ENCODE data around the gene CYTH4.
A peak's percentile ranks its signal among the peaks of the same experiment; 100 is the strongest.

The CYTH4 gene

DNA sequence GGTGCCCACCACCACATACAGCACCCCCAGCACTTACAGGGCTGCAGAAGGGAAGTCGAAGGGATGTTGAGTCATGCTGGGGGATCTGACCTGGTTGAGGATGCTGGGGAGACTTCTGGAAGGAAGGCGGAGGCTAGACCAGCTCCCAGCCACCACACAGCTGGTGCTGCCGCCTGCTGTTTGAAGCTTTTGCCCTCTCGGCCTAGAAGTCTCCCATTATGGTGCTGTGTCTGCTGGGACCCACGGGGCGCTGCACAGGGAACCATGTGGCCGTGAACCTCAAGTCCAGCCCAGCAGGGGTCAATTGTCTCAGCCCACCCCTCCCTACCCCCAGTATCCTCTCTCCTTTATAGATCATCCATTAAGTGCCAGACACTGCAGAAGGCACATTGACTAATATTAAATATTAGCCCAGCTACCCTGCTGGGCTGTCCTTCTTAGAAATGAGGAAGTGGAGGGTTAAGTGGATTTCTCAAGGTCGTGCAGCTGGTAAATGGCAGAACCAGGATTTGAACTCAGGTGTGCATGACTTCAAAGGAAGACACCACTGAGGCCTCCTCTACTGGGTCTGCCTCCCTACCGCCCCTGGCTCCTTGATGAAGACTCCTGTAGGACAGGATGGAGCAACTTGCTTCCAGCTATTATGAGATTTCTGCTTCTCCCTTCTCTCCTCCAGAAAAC lies 49.7 kb downstream of the CYTH4 start:
- no peak for DNase-seq

DNA sequence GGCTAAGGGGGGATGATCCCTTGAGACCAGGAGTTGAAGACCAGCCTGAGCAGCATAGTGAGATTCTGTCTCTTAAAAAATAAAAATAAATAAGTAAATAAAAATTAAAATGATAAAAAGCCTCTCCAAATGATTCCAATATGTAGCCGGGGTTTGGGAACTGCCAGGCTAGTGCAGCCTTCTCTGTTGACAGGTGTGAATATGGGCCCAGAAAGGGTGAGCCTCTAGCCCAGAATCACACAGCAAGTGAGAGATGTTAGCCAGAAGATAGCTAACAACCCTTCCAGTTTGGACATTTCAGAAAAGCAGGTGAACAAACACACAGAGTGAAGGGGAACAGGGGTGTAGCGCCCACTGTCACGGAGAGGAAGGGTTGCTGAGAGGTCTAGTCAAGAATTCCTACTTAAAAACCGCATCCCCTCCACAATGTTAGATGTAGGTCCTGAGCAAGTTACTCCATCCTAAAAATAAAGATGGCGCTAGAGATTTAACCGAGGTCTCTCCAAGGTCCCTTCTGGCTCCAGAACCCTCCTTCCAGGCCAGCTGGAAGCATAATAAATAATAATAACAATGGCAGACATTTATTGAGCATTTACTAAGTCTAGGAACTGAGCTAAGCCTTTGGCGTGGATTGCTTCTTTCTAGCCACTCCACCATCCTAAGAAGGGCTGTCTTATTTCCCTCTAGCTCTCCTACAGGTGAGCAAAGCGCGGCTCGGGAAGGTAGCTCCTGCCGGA lies 51.6 kb downstream of the CYTH4 start:
- no peak for DNase-seq

DNA sequence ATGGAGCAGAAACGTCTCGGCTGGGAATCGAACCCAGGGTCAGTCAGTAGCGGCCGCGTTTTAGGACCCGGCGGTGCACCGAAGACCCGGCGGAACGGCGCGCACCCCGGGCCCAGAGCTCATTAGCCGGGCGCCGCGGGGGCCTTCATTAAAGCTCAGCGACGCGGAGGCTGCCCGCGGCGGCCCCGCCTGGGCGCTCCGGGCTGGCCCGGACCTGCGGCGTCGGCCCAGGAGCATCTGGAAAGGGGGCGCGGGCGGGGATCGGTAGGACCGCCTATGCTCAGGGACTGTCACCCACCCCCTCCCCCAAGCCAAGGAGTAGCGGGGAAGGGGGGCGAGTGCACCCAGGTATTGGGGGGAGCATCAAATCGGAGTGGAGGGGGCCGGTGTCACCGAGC lies 52.2 kb downstream of the CYTH4 start:
- DNase-seq: no peak

DNA sequence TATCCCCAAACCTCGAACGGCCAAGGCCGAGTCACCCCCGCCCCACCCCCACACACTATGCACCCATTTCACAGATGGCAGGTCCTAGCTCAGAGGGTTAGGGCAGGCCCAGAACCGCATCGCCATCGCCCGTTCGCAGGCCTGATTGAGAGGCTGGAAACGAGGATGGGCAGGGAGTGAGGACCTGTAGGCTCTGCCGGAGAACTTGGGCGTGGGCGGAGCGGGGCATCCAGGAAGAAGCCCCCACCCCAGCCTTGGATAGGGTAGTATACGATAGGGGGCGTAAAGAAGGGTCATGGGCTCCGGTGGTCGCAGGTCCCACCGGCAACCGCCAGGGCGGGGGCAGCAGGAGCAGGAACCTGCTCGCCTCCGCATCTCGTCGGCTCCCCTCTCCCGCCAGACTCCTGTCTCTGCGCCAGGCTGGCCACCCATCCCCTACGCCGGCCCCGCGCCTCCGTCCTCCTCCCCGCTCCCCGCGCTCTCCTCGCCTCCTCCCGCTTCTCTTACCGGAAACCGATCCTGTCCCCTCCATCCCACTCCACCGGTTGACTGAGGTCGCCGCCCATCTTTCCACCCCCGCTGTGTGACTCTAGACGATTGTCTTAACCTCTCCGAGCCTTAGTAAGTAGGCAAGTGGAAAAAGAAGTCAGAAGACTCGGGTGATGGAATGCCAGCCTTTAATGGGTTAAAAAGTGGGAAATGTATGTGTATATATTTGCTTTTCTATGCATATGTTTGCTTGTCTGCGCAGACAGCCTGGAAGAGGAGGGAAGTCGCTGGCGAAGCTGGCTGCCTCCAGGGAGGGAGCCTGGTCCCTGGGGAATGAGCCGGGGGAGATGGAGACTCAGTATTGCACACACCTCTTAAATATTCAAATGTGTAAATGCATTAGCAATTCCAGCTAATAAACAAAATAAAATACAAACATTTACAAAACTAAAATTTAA lies 52.8 kb downstream of the CYTH4 start:
- DNase-seq: no peak

DNA sequence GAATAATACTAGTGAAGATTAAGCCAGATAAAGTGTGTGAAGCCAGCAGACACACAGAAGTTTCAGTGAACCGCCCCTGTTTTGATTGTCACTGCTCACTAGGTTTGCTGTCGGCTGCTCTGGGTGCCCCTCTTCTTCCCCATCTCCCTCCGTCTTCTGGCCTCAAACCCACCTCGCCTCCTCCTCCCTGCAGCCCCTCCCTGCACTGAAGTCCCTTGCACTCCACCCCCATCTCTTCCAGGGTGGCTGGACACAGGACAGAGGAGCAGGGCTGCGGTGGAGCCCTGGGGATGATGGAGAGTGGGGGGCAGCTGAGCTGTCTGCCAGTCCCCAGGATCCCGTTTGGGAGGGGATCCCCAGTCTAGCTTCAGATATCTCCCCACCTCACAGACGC lies 53.5 kb downstream of the CYTH4 start:
- DNase-seq: no peak

DNA sequence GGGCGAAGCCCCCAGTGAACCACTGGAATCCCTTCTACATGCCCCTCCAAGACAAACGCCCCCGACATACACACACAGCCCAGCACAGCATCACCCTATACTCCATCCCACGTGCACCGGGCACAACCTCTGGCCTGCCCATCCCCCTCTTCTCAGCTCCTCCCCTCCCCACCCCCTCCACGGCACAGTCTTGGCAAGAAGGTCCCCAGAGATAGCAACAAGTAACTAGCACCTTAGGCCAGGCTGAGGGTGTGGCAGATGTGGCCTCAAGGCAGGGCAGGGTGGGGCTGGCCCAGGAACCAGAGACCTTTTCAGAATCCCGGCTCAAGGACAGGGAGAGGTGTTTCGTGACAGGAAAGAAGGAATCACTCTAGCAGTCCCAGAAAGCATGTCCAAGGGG lies 54.3 kb downstream of the CYTH4 start:
- DNase-seq: no peak

DNA sequence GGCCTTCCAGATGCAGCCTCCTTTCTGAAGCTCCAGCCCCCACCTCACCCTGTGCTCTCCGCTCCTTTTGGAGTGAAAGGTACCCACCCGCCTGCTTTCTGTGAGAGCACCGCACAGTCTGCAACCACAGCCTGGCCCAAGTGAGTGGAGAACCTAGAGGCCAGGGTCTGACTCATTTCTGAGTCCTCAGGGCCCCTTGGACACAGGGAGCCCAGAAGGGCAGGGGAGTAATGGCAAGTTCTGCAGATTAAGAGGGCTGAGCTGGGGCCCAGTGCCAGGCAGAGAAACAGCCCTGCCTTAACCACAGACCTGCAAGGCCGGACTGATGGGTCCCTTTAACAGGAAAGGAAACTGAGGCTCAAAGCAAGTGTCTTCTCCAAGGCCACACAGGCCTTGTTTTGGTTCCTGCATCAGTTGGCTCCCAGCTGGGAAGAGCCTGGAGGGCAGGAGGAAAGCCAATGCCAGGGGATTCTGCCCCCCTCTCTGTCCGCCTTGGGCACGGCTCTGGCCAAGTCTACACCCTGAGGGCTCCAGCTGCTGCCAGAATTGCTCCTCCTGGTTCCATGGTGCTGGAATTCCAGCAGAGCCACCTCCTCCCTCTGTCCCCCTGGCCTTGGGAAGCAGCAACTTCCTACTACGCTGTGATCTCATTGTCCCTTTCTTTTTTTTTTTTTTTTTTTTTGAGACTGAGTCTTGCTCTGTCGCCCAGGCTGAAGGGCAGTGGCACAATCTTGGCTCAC lies 55.1 kb downstream of the CYTH4 start:
- no peak for DNase-seq

DNA sequence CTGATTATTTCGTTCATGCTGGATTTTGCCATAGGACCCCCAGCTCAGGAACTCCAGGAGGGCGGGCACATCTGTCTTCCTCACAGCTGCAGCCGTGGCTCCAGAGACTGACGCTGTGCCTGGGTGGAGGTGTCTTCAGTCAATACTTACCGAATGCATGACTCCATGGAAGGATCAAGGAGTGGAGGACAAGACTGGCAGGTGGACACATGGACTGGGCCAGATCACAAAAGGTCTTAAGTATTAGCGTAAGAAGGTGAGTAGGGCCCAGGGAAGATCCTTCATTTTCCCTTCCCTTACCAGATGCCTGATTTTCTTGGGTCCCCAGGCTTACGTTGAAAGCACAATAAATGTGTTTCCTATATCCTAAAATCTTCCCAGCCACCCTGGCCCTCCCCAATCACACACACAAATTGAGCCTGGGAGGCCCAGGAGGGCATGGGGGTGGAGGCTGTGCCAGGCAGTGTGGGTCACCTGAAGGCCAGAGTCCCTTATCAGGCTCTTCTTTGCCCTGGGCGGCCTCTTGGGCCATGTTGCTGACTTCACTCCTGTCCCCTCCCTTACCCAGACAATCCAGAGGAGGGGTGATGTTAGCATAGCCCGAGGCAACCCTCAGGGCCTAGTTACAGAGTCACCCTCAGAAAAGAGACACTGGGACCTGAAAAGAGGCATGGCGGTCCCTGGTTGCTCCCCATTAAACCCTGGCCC lies 56.4 kb downstream of the CYTH4 start:
- DNase-seq: no peak

DNA sequence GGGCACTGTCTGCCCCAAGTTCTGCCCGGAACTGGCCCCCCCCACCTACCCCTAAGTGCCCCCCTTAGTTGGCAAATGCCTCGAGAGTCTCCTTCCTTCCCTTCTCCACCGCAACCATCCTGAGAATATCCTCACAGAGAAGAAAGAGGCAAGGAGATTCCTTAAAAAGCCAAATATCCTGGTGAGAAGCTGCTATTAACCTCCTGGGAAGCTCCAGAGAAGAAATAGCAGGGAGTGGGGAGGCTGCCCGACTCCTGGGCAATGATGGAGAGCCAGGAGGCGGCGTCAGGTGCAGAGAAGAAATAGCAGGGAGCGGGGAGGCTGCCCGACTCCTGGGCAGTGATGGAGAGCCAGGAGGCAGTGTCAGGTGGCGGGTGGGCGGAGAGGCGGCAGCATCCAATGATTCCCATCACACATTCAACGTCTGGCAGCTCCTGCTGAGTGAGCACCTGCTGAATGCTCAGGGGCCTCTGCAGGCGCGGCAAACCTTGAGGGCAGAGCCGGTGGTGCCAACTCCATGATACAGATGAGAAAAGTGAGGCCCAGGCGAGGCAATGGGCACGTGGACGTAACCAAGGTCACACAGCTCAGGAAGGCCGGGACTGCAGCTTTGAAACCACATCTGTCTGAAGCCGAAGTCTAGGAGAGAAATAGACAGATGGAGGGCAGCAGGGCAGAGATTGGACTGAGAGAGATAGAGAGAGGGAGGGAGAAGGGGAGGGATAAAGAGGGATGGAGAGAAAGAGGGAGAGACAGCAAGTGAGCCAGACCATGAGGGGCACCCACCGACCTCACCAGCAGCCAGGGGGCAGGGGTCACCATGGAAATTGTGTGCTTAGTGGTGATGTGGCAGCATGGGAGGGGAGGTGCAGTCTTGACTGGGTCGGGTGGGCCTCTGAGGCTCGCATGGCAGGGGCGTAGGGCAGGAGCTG lies 58.3 kb downstream of the CYTH4 start:
- DNase-seq: peak in 1 of 2 experiments; percentile 69

DNA sequence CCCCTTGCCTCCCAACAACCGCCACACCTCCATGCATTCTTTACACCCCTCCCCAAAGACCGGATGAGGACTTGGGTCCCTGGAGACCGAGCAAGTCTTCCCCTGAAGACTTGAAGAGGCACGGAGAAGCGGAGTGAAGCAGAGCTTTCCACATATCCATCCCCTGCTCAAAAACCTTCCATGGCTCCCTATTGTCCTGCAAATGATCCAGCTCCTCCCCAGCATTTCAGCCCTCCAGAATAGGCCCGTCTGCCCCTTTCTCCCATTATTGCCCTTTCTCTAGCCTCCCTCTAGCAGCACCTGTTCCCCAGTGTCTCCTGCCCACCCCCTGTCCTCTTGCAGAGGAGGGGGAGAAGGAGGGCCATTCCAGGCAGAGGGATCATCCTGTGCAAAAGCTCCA lies 59.8 kb downstream of the CYTH4 start:
- DNase-seq: no peak

DNA sequence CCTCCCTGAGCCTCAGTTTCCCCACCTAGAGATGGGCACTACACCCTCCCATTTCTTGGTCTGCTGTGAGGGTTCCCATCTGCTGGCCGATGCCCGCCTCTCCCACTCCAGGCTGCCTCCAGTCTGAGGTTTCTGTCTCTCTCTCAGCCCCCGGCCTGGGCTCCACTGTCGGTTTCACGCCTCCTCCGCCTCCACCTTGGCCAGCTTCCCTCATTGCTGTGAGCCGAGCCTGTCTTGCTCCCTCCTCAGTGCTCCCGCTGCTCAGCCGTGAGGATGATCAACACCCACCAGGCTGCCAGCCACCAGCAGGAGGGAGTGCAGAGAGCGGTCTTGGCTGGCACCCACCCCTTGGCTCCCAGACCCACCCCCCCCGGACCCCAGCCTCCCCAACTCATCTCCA lies 61.0 kb downstream of the CYTH4 start:
- no peak for DNase-seq

DNA sequence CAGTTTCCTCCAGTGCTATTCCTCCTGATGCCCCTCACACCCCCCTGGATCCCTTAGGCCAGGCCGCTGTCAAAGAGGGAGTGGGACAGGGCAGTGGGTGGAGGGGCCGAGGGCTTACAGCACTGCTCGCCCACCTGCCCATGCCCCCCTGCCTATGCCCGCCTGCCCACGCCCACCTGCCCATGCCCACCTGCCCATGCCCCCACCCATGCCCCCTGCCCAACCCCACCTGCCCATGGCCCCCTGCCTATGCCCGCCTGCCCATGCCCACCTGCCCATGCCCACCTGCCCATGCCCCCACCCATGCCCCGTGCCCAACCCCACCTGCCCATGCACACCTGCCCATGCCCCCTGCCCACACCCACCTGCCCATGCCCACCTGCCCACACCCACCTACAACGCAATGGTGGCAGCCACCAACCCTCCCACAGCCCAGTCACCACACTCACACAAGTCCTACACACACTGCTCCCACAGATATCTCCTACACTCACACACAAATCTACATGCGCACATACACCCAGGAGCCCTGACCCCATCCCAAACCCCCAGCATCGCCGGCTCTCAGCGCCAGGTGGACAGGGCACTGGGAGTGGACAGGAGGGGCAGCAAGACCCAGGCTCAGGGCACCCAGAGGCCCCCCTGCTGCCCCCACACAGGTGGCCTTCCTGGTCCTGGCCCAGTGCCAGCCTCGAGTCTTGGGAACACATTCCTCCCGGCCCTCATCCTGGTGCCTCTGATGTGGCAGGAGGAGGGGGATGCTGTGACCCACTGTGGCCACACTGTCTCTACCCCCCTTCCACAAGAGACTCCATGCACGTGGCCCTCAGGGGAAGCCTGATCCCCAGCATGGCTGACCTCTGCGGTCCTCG lies 61.8 kb downstream of the CYTH4 start:
- no peak for DNase-seq

DNA sequence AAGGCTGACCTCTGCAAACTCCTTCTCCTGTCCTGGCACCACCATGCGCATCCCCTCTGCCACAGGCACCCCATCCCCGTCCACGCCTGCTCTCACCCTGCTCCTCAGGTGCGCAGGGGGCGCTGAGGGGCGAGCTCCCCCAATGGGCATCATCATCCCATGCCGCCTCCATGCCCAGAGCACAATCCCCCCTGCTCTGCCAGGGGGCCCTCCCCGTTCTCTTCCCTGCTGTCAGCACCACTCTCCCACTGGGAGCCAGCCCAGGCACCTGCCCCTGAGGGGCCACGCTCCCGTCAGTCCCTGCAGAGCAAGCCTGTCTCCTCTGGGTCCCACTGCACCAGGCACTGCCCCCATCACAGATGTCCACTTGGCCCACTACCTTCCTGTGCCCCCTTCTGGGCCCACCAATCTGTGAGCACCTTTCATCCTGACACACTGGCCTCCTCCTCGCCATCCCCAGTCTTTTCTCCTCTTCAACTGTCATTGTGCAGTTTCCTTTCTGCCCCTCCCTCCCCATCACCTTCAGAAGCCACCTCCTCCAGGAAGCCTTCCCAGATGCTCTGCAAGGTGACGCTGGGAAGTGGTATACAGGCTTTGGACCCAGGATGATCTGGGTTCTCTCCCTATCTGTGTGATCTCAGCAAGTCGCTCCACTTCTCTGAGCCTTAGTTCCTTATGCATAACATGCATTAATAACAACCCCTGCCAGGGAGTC lies 62.6 kb downstream of the CYTH4 start:
- no peak for DNase-seq

DNA sequence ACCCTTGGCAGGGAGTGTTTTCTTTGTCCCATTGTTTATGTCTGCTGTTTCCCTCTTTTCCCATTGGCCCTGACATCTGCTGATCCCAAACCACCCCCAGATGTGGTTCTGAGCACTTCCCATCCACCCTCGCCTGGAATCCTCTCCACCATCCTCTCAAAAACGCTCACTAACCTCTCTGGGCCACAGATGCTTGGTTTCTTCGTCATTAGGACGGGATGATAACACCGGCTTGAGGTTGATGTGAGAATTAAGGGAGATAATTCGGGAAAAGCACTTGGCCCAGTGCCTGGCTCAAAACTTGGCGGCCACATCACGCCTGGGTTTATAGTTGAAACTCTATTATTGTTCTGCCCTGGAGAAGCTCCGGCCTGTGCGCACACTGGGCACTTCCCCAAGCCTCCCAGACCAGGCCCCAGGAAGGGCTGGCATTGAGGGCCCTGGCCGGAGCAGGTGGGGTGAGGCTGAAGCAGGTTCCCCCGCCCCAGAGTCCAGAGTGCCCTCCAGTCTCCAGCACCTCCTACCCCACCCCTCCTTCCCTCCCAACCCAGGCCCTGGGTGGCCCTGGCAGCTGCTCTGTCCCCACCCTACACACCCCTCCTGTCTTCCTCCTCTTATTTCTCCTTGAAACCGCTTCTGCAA lies 63.7 kb downstream of the CYTH4 start:
- no peak for DNase-seq

DNA sequence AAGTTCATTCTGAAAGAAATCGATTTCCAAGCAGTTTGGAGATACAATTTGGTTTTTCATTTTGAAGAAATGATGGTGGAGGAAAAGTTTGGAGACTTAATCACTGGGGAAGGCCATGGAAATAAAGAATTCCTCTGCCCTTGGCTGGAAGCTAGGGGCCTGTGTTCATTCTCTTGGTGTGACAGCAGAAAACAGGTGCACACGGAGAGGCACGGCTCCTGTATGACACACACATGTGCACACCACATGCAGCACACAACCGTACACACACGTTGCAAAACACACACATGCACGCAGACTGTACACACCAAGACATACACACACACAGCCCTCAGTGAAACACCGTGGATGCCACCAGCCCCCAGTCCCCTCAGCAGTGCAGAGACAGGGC lies 64.2 kb downstream of the CYTH4 start:
- no peak for DNase-seq

DNA sequence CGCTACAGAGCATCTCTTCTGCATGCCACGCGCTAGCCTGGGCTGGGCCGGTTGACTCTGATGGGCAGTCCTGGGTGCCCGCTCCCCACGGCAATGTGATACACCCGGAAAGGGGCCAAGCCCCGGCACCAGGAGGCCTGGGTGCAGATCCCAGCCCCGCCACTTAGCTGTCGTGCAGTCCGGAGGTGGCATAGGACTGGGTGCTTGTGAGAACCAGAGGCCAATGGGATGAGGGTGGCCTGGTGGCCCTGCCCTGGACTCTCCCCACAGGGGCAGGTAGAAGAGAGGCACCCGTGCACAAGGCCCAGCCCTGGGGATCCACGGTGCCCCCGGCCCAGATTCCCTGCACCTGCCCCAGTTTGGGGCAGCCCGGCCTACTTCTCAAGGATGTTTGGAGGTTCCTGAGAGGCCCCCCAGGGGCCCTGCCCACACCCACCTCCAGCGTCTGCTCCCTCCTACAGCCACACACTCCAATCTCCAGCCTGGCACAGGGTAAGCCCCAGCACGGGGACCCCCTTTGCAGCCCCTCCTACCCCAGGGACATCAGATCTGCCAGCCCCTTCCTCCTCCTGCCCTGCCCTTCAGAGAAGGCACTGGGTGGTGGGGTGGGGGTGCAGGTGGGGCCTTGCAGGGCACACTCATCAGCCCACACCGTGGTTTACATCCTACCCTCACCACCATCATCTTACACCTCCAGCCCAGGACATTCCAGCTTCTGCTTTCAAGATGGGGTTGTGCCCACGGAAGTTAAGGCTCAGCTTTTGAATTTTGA lies 66.9 kb downstream of the CYTH4 start:
- no peak for DNase-seq

DNA sequence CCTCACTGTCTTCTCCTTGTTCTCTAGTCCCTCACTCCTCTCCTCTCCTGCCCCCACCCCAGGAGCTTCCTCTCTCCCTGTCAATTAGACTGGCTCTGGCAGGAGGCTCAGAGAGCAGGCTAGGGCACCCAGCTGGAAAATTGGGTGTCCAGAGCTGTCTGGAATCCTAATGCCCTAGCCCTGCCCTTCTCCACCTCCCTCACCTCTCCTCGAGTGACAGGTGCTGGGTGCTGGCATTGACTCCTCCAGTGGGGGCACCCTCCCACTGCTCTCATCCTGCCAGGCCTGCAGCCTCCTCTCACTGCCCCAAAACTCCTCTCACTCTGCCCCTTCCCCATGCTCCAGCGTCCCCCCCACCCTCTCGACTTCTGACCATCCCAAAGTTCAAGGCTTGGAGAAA lies 68.9 kb downstream of the CYTH4 start:
- DNase-seq: no peak

DNA sequence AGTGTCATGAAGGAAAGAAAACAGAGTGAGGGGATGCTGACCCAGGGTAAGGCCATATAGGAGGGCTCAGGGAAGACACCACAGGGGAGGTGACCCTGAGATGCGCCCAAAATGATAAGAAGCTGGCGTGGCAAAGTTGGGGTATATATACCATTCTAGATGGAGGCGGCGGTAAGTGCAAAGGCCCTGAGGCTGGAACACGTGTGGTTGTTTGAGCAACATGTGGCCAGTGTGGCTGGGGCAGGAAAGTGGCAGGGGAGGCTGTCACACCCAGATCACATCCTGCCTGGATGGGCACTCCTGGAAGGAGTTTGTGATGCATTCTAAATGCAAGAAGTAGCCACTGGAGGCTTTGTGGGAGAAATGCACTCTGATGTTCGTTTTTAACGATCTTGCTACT lies 70.2 kb downstream of the CYTH4 start:
- DNase-seq: no peak
